NCI-H1694 (cell line): ENCODE results near the gene SENP3.
"Not testable (repeated sequence)": the region's sequence is repeated elsewhere in the genome, so short reads cannot be mapped to it uniquely, and the experiment has no call there.

Experiments
- DNase-seq: peaks from one replicate; lab custom pipeline; 2025; lab: John Stamatoyannopoulos, UW

SENP3 gene

DNA sequence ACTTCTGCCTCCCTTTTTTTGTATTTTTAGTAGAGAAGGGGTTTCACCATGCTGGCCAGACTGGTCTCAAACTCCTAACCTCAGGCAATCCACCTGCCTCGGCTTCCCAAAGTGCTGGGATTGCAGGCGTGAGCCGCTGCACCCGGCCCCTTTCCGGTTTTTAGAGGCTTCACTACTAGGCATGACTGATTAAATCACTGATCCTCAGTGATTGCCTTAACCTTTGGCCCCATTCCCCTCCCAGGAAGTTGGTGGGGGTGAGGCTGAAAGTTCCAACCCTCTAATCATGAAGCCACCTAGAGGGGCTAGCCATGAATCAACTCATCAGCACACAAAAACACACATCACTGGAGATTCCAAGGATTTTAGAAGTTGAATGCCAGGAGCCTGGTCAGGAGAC is 35.8 kb downstream of the SENP3 start:
- not testable (repeated sequence) for DNase-seq

GRCh38 chr17:7606280-7606679 is 44.6 kb downstream of the SENP3 start:
- no peak for DNase-seq

DNA sequence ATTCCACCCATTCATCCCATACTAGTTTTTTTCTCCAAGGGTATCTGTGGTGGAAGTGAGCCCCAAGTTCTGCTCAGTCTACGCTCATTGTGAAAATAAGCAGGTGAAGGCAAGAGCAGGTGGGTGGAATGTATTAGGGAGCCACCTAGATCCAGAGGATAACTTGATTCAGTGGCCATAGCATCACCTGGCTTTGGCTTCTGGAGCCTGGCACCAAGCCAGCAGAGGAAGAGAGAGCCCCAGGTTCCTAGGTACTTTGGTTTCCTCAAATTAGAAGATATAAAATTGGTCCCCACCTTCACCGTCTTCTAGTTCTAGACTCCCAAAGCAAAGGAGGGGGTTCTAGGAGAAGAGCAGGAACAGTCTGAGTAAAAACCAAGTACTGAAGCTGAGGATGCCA is 48.9 kb downstream of the SENP3 start:
- DNase-seq = no peak

- no peak for DNase-seq
These were observed 50.0 kb downstream of the SENP3 start for GRCh38 chr17:7611635-7612293.

GRCh38 chr17:7612294-7612640 is 50.5 kb downstream of the SENP3 start:
- no peak for DNase-seq

DNA sequence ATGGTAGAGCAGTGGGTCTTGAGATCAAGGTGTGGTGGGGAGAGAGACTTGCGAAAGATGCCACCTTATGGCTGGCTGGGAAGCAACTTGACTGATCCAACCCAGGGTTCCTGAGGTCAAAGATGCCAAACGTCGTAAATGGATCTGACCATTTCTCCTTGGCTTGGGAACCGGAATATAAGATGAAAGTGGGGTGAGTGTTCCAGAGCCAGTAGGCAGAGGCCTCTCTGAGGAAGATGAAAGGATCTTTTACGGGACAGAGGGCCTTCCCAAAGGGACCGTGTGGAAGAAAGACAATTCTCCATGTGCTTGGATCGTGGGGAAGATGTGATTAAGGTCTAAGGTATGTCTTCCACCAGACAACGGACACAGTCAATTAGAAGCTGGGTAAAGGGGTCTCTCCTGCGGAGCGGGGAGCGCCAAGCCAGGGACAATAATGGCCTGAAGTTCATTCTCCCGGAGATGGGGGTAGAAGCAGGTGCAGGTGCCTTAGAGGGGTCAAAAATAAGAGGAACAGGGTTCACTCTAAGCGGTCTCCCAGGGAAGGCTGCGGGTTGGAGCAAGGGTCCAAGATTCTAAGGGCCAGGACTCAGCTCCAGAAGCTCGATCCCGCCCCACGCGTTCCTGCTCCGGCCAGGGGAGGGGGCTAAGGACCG is 52.2 kb downstream of the SENP3 start:
- DNase-seq = no peak

- DNase-seq = peak; percentile 99
These were observed 52.9 kb downstream of the SENP3 start, which contains the start of gene FXR2 for GRCh38 chr17:7614425-7615264. Gene FXR2 (minus strand): TSS chr17:7614897. CDS start chr17:7614532, 365 bp downstream.

GRCh38 chr17:7615265-7615747 is 53.6 kb downstream of the SENP3 start:
- no peak for DNase-seq

- no peak for DNase-seq
These were observed 56.9 kb downstream of the SENP3 start for GRCh38 chr17:7618608-7619007.

DNA sequence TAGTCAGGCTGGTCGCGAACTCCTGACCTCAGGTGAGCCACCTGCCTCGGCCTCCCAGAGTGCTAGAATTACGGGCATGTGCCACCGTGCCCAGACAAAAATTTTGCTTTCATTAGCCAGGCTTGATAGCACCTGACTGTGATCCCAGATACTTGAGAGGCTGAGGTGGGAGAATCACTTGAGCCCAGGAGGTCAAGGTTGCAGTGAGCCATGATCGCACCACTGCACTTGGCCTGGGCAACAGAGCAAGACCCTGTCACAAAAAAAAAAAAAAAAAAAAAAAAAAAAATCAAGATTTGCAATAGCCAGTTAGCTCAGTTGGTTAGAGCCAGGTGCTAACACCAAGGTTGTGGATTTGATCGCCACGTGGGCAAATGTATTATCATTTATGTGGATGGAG is 59.1 kb downstream of the SENP3 start:
- no peak for DNase-seq
